G401.6 (cell line): ENCODE measurements around the gene HMGA1.
A peak's percentile ranks its signal among the peaks of the same experiment; 100 is the strongest.
"Not testable (repeated sequence)": the region's sequence is repeated elsewhere in the genome, so short reads cannot be mapped to it uniquely, and the experiment has no call there.

Experiments used
- FAIRE-seq: peaks from 2 replicates; lab custom pipeline; 2012; peaks lifted over from hg19 to GRCh38; lab: Jason Lieb, UNC

The HMGA1 gene

GRCh38 chr6:34240329-34241248 is 3.9 kb downstream of the HMGA1 start:
- FAIRE-seq = no peak

GRCh38 chr6:34241351-34242215 is 4.9 kb downstream of the HMGA1 start:
- FAIRE-seq = no peak

- FAIRE-seq = no peak
These were observed 5.8 kb downstream of the HMGA1 start for GRCh38 chr6:34242252-34243130.

GRCh38 chr6:34243131-34243771 is 6.6 kb downstream of the HMGA1 start:
- FAIRE-seq = no peak

- FAIRE-seq = peak; percentile 78
These were observed 7.5 kb downstream of the HMGA1 start for GRCh38 chr6:34243901-34244884.

GRCh38 chr6:34245032-34245760 is 8.5 kb downstream of the HMGA1 start:
- FAIRE-seq = not testable (repeated sequence)

- FAIRE-seq = not testable (repeated sequence)
These were observed 9.1 kb downstream of the HMGA1 start for GRCh38 chr6:34245761-34246140.

- no peak for FAIRE-seq
These were observed 9.5 kb downstream of the HMGA1 start for GRCh38 chr6:34246249-34246562.

GRCh38 chr6:34246563-34247391 is 10.1 kb downstream of the HMGA1 start:
- FAIRE-seq = no peak

GRCh38 chr6:34247481-34248197 is 11.0 kb downstream of the HMGA1 start:
- no peak for FAIRE-seq

- FAIRE-seq = no peak
These were observed 11.6 kb downstream of the HMGA1 start for GRCh38 chr6:34248198-34248726.

- peak; percentile 72 for FAIRE-seq
These were observed 12.2 kb downstream of the HMGA1 start, which contains the start of gene SMIM29 for GRCh38 chr6:34248727-34249468. SMIM29 (minus strand) TSS chr6:34249006; CDS start chr6:34247791, 1,215 bp downstream.

- FAIRE-seq = no peak
These were observed 13.0 kb downstream of the HMGA1 start for GRCh38 chr6:34249469-34250261.

GRCh38 chr6:34252395-34252794 is 15.7 kb downstream of the HMGA1 start:
- not testable (repeated sequence) for FAIRE-seq

GRCh38 chr6:34259529-34260069 is 22.9 kb downstream of the HMGA1 start:
- FAIRE-seq = no peak
